MM.1S (cell line): ENCODE measurements around the gene PEX5.

ENCODE experiments used
- EZH2 ChIP-seq: fragments of 300-600 bp; sonication (generic); optimal IDR thresholded peaks from 2 replicates; pipeline ENCODE3; 2017; ENCODE audit warnings: low read depth, mild to moderate bottlenecking, antibody characterized with exemption, low read length, mixed read lengths
- EZH2phosphoT487 ChIP-seq: fragments of 300-600 bp; sonication (generic); IDR thresholded peaks from 2 replicates; pipeline ENCODE4 v1.6.1; 2018; ENCODE audit warnings: antibody characterized with exemption, low read length
- TF ChIP-seq, protein P1 (sequence below): fragments of 300-600 bp; sonication (generic); IDR thresholded peaks from 2 replicates; pipeline ENCODE4 v1.5.1; 2016; ENCODE audit warnings: antibody characterized with exemption, low read length, mixed read lengths

DNA sequence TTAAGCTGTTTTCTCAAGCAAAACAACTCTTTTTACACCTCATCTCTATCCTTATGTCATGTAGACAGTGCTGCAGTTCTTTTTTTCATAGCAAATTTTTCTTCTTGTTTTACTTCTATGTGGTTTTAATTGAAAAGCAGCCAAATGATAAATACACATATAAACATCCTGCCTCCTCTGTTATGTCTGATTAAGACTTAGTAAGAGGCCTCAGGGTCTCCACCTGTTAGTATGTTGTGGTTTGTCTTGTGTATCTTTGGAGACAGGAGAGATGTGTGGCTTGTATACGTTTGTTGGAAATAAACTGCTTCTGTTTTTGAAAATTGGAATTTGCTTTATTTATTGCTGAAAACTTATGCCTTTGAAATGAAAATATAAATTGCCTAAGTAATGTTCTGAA is 32.0 kb downstream of the PEX5 start:
- TF ChIP-seq, protein P1, sequence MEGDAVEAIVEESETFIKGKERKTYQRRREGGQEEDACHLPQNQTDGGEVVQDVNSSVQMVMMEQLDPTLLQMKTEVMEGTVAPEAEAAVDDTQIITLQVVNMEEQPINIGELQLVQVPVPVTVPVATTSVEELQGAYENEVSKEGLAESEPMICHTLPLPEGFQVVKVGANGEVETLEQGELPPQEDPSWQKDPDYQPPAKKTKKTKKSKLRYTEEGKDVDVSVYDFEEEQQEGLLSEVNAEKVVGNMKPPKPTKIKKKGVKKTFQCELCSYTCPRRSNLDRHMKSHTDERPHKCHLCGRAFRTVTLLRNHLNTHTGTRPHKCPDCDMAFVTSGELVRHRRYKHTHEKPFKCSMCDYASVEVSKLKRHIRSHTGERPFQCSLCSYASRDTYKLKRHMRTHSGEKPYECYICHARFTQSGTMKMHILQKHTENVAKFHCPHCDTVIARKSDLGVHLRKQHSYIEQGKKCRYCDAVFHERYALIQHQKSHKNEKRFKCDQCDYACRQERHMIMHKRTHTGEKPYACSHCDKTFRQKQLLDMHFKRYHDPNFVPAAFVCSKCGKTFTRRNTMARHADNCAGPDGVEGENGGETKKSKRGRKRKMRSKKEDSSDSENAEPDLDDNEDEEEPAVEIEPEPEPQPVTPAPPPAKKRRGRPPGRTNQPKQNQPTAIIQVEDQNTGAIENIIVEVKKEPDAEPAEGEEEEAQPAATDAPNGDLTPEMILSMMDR = no peak
- TF ChIP-seq EZH2phosphoT487 (no peak), EZH2 (no peak)
